Activated T-helper 1 cell treated with Interleukin-2 at 50 U/mL for 16 hours (primary cell): ENCODE data around the gene FBXL17.

Experiments used
- DNase-seq: peaks from one replicate; pipeline ENCODE4 v3.0.0-alpha.2; 2020; ENCODE audit warnings: low read depth

FBXL17 gene

DNA sequence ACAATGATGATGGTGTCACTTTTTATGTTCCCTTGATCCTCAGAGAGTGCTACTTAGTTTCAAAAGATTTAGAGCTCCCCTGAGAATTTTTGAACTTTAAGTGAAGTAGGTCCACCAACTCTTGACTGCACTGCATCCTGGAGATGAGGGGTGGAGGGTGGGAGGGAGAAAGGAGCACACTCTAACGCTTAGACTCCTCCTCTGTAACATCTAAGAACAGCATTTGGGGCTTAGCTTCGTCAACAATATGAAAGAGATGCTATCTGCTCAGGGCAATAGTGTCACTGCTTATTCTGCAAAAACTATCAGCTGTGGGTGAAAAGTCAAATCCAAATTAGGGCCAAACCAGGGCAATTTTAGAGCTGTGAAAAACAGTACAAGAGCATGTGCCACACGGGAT, 468.4 kb downstream of the FBXL17 start:
- no peak for DNase-seq

DNA sequence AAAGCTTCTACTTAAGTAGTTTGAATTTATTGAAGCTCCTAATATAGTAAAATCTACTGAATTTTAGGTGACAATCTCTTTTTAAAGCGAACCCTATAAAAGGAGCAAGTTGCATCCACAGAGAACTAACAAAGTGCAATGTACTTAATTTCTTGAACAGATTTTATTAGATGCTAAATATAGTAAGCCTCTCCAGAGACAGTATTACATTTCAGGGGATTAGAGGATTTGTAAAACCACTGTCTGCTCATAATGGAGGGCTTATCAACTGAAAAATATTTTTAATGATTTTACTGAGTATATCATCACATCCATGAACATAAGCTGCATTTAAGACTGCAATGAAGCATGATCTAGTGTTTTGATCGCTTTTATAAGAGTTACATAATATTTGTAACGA, 481.2 kb downstream of the FBXL17 start:
- no peak for DNase-seq

DNA sequence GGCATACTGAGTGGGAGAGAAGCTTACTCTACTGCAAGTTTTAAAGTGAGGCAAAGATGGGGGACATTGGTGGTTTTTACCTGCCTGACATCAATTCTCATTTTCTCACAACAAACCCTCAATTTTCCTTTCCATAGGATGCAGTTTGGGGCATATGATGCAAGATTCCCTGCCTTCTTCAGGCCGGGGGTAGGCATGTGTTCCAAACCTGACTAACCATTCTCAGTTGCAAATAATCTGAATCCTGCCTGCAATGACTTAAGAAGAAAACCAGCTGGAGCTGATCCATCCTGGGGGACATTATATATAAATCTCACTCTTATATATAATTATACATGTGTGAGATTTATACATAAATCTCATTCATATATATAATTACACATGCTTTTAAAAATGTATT, 487.5 kb downstream of the FBXL17 start:
- DNase-seq, result no peak

DNA sequence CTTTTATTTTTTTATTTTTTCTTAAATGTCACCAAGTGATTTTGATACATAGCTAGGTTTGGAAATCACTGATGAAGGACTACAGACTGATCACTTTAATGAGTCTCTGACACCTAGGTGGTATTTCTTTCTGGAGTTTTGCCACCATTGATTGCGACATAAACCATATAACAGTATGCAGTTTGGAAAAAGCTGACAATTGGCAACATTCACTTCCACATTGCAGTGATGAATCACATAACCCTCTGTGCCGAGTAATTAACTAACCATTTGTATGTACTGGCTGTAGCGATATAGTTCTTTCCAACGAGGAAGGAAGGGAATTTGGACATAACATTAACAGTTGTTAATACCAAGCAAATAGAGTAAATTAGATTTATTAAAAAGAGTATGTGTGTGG, 488.3 kb downstream of the FBXL17 start:
- no peak for DNase-seq

DNA sequence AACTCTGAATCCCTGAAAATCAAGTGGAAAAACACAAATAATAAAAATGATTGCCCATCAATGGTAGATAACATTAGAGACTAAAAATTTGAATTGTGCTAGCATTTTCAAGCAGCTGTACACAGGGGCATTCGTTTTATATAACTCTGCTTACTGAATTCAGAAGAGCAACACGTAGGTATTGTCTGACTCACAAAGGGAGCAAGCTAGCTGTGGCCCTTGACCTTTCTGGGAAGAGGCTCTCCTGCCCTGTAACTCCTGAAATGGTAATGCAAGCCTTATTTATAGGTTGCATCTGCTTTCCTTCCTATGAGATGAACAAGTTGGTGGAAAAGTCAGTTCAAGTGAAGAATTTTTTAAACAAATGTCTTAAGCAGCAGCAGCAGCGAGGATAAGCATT, 492.5 kb downstream of the FBXL17 start:
- DNase-seq, result no peak

DNA sequence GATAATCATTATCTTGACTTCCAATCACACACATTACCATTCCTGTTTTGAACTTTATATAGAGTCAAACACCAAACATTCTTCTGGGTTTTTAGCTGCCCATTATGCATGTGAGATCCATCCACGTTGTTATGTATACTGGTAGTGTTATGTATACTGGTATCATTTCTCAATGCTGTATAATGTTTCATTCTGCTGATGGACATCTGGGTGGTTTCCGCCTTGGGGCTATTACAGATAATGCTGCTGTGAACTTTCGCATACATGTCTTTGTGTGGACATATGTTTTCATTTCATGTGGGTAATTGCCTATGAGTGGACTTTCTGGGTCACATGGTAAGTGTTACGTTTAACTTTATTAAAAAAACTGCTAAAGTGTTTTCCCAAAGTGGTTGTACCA, 493.4 kb downstream of the FBXL17 start:
- DNase-seq, result no peak

DNA sequence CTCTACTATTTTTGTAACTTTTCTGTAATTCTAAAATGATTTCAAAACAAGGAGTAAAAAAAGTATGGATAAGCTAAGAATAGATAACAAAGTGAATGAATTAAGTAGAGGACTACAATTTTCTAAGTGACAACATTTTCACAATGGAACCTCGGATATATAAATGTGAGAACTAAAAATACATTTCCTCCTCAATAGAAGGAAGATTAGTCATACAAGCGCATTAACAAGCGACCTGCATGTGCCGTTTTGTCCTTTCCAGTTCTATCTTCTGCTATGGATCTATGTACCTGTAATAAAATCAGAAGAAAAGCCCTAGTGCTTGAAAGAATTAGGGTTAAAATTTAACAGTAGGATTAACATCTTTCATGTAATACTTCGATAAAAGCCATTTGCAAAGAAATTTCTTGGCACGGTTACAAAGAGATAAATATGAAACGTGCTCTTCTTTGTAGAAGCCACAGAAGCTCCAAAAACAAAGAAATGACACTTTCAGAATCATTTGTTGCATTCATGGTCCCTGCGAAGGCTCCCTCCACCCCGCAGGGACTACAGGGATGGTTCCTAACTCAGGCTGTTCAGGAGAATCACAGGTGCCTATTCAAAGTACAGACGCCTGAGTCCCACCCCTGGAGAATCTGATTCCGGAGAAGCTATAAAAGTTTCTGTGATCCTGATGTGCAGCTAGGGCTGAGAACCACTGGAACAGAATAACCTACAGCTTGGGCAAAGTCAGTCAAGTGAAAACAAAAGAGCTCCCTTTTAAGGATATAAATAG, 494.5 kb downstream of the FBXL17 start:
- DNase-seq, result no peak

DNA sequence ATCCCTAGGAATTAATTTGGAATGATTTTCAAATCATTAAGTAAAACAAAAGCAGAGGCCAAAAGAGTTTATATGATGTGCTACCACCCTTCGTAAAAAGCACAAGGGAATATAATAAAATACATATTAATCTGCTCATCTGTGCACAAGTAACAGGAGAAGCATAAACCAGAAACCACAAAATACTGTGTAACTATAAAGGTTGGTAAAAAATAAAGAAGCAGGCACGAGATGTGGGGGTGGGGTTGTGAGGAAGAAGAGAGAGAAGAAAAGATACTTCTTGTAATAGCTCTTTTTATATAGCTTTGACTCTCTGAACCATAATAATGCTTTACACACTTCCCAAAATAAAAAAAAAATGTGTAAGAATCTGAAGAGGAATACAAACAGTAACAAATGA, 496.3 kb downstream of the FBXL17 start:
- DNase-seq, result no peak

DNA sequence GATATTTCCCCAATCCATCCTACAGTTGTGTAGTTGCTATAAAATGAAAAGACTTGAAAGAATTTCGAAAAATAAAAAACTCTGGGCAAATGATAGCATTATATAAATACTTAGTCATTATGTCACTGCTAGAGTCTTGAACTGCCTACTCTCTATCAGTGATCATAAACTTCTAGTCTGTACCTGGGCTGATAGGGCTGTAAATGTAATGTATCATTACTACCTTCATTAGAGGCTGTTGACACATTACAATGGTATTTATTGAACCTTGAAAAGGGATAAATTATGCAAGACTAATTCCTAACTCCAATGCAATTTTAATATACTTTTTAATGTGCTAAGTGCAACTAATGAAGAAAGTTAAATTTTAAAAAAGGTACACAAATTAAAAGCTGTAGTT, 497.0 kb downstream of the FBXL17 start:
- DNase-seq, result no peak

DNA sequence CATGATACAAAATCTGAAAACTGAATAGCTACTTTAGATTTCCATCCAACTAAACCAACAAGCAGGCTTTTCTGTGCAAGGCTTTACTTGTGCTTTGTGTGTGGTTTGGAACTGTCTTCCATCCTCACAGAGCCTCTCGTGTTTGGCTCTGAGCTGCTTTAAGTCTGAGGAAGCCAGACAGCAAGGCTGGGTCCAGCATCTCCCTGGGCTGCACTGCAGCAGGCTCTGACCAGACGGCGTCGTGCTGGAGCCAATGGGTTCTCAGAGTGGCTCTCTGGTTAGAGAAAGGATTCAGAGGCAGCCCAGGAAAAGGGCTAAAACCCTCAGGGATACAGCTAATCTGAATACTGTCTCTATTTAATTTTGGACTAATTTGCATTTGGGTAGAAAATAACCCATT, 503.2 kb downstream of the FBXL17 start:
- no peak for DNase-seq

DNA sequence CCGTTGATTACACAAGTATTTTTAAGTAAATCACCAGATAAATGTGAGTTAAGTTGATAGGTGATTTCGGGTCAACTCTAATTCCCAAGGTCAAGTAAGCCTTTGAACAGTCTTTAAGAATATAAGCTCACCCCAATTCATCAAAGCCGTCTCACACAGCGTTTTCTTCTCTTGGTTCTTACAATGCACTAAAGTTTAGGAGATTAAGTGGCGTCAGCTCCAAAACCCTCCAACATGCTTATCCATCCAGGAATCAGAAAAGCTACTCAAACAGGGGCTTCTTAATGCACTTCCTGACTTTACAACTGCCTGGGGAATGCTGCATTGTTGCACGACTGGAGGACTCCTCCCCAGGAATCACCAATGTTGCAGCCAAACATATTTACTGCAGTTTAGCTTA, 505.0 kb downstream of the FBXL17 start:
- no peak for DNase-seq

DNA sequence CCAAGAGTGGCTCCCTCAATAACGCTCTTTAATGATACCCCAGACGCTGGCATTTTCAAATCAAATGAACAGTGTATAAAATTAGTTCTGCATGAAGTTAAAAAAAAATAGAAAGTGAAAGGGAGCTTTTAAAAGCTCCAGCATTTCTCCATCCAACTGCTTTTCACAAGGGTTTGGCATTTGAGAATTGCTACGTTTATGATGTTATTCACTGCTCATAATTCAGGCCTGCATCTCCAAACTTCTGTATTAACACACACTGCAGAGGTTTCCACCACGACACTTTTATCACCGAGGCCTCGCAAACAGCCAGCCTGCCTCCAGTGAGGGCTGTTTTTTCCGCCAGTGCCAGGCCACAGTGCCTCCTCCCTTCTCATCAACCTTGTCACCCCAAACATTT, 505.6 kb downstream of the FBXL17 start:
- DNase-seq, result no peak

DNA sequence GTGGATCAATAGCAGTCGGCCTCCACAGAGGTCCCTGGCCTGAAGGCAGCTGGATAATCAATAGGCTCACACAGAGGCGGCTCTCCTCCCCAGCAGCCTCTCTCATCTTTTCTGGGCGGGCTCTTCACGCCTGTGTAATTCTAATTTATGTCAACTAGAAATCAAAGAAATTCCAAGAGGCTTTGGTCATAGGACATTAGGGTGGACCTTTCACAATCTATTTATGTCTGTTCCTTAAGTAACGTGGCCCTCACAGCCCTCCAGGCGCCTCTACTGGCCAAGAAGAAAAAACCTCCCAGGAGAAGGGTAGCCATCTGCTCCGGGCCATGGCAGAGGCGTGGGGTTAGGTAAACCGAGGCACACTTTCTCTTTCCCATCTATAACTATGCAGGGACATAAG, 506.1 kb downstream of the FBXL17 start:
- no peak for DNase-seq

DNA sequence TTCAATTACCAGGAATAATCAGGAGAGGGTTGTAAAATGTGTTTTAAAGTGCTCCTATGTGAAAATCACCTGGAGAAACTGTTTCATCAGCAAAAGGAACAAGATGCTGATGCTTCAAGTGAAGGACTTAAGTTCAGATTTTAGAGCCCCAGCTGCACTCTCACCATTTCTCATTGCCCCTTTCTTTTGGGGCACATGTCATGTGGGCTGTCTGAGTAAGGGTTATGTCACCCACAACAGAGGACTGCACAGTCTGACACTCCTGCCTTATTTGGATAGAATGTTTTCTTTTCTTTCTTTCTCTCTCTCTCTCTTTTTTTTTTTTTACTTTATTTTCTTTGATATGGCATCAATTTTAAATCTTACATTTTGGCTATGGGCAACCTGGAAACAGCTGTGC, 507.1 kb downstream of the FBXL17 start:
- no peak for DNase-seq

DNA sequence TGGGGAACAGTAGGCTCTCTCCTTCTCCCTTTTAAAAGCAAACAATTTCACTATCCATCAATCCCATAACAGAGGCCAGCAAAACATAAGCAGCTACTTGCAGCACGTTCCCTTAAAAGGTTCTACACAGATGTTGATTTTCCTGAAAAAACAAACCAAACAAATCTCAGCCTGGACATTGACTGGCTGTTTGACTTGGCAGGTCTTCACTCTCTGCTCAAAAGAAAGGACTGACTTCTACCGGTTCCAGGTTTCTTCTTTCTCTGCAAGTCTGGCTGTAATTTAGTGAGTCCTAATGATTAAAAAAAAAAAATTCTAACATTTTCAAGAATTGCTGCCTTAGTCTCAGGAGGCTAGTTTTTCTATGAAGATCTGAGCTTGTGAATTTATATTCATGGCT, 508.0 kb downstream of the FBXL17 start:
- no peak for DNase-seq

DNA sequence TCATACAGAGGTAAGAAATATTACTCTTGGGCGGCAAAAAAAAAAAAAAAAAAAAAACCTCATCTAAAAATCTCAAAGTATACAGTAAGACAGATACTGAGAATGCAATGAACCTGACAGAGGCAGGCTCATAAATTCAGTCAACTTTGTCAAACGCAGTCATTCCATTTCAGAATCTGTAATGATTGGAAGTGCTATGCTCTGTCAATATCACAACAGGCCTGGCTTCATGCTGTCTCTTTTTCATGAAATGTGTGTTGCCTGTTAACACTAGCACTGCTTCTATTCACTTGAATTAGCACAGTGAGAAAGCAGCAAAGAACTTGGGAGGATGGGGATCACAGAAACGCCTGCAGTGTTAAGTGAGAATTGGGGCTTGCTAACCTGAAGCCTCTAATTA, 510.9 kb downstream of the FBXL17 start:
- no peak for DNase-seq

DNA sequence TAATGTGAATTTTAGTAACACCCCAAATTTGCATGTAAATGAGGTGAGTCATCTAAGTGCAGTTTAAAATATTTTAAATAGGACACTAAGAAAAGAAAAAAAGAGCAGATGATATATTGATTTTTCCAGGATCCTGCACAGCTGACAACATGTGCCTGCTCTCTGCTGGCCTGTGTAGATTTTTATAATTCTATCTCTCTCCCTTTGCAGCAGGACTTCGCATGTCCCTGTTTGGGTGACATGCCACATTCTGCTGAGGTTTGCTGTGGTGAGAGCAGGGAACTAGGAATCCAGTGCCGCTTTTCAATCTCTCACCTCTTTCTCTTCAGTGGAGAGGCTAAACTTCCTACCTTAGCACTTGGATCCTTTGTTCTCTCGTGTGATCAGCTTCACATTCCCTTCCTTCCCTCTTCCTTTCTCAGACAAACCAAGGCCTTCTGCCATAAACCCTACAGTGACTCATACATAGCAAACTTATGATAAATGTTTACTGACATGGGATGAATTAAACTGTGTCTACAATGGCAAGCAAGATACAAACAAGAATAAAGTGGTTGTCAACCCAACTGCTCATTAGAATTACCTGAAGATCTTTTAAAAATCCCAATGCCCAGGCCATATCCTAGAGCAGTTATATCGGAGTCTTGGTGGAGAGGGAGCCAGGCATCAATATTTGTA, 512.3 kb downstream of the FBXL17 start:
- DNase-seq, result no peak

DNA sequence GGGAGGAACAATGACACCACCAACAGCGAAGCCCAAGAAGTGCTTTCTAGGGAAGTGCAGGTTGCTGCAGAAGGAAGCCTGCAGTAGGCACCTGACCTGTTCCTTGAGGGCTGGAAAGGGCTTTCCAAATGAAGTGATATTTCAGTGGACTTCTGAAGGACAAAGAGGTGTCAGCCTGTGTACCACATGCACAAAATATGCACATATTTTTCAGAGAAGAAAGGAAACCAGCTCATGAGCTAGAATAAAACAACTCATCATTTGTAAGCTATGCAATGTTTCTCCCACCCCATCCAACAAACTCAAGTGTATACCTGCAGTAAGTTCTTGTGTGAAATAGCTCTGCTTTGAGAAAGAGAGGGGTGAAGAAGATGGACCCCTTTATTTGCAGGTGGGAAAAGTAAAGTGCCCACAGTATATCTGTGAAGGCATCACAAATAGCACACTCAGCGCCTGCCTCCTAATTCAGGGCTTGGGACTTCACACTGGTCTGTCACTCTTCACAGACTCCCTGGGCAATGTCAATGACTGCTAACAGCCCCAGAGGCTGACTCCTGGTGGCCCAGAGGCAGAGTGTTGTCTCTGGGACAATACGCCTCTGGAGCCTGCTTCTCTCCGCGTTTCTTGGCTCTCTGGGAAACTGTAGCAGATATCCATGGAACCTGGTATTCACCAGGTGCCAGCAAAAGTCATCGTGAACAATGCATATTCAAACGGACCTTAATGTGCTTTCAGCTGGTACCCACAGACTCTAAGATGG, 513.1 kb downstream of the FBXL17 start:
- DNase-seq, result no peak

DNA sequence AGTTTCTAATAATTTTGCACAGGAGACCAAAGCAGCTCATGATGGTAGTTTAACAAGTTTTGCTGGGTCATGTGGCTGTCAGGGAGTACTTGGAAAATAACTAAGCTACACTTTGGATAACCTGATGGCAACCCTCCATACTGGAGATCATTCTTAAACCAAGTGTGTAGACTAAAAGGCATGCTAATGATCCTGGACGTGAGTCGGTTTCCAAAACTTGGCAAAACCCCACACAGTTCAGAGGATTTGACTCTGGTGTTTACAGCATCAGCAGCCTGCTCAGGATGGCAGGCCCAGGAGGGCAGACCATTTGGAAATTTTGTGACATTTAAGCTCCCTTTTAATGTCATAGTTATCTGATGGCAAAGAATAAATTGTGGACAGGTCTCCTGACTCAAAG, 514.6 kb downstream of the FBXL17 start:
- DNase-seq, result no peak

DNA sequence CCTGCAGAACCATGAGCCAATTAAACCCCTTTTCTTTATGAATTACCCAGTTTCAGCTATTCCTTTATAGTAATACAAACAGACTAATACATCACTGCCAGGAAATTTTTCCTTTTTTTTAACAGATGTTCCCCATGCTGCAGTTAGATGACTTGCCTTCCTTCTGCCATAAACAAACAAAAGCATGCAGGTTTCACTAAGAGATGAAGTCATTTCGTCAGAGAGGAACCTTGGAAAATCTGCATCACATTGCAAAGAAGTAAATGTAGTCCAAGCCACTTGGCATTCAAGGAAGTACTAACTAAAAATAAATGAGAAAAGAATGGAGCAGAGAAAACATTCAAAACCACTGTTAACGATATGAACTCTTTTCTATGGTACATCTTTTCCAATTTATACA, 517.1 kb downstream of the FBXL17 start:
- DNase-seq, result no peak

DNA sequence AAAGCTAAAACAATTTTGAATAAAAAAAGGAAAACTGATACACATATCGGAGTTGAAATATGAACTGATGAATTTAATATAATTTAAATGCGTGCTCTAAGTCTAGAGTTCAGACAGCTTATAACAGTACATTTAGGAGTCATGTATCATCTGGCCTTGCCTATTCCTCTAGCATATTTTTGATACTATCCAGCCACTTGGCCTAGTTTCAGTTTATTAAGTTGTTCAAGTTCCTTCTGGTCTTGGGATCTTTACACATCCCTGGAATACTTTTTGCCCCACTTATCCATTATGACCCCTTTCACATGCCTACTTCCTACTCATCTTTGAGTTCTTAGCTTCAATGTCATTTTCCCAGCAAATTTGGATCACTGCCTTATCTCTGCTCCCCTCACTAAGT, 518.8 kb downstream of the FBXL17 start:
- DNase-seq, result no peak

DNA sequence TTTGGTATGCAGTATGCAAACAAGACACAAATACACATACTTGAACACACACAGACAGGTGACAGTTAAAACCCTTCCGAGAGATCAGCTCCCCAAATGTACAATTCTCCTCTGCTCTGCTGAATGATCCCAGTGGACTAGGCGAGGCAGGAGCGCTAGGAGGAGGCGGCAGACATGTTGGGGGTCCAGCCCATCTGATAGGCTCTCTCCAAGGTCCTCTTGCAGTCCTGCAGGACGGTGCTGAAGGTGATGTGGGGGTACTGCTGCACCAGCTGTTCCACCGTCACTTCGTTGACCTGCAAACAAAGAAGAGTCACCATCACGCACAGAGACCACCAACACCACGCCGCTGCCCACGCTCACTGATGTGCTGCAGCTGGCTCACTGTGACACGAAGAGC, 520.3 kb downstream of the FBXL17 start:
- DNase-seq, result no peak

DNA sequence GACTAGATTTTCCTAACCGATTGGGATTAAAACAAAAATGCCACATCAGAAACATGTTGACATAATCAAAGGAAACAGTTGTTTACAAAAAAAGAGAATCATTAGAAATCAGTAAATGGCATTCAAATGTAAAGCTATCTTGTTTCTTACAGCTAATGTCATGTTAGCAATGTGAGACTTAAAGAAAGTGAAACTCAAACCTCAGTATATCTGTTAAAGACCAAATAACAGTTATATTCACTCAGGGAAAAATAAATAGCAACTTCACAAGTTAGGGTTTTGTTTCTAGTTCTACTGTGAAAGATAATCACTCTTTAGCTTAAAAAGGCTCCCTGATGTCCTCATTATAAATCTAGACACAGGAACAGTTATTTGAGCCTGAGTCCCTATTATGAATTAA, 521.9 kb downstream of the FBXL17 start:
- DNase-seq, result no peak
